SK-N-MC (cell line): ENCODE data around the gene DDX46.

Source experiments
- EZH2 ChIP-seq: fragments of 200-600 bp; sonication (generic); IDR thresholded peaks from one replicate; pipeline ENCODE4 v1.6.1; 2017; ENCODE audit warnings: antibody characterized with exemption
- FOXP2 ChIP-seq: optimal IDR thresholded peaks from 2 replicates; pipeline ENCODE3; 2011; ENCODE audit warnings: mild to moderate bottlenecking, moderate library complexity; ENCODE audit not compliant: insufficient read depth; ENCODE audit errors: extremely low read length, control extremely low read depth
- POLR2AphosphoS5 ChIP-seq: IDR thresholded peaks from 2 replicates; pipeline ENCODE4 v1.6.1; 2012; ENCODE audit warnings: mild to moderate bottlenecking, low read depth, low read length, borderline replicate concordance

DNA sequence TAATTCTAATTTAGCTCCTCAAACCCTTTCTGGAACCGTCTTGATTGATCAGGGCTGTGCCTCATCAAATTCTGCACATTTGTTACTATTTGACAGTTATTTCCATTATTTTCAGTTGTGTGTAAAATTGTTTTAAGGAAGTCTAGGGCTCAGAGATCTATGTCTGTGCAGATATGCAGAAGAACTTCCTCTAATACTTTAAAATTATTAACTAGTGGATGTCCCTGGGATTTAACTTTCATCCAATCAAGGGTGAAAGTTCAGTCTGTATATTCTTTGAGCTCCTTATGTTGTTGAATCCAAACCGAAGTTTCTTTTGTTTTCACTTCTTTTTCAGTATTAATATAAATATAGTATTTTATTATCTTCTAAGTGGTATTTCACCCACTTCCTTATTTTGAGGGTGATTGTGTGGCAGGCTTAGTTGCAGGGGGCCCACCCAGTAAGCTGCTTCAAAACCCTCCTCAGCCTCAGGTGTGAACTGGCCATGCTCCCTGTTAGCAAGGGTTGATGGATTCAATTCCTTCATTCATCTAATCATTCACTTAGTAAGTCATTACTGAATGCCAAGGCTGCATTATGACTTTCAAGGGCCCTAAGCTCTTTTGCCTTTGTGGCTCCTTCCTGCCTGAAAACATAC lies 22.3 kb upstream of the DDX46 start:
- TF ChIP-seq EZH2 (no peak), POLR2AphosphoS5 (no peak), FOXP2 (no peak)
